ENCODE data around the gene CNOT3.

Gene CNOT3

DNA sequence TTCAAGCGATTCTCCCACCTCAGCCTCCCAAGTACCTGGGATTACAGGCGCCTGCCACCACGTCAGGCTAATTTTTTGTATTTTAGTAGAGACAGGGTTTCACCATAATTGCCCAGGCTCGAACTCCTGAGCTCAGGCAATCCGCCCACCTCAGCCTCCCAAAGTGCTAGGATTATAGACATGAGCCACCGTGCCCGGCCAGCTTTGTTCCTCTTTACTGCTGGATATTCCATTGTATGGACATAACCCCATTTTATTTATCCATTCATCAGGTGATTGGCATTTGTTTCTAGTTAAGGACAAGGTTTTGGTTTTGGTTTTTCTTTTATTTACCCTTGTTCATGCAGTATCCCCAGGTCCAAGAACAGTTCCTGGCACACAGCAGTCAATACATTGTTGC is 59.0 kb downstream of the CNOT3 start:
- no peak for DNase-seq

DNA sequence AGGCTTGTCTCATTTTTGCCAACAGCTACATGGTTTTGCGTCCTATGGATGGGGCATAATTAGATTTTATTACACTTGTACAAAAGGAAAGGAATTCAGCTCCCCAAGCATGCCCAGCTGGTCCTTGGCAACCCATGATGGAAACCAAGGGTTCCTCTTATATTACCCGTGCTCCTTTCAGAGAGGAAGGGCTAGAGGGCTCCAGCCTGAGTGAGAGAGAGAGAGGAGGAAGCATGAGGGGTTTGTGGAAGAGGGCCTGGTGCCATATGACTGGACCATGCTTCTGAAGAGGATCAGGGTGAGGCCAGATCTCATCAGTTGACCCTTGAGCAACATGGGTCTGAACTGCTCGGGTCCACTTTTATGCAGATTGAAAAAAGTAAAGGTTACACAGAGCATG is 59.6 kb downstream of the CNOT3 start:
- no peak for DNase-seq

DNA sequence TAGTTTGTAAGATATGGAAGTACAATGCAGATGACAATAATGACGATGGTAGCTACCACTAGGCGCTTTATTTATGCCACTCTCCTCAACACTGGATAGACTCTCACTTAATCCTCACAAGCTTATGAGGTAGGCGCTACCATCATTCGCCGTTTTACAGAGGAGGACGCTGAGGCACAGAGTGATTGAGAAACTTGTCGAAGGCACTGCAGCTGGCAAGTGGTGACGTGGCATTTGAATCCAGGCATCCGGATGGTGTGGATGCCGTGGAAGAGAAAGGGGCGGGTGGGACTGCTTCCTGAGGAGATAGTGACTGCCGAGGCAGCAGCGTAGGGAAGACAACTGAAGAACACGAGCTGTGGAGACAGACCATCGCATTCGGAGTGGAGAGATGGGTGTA is 61.8 kb downstream of the CNOT3 start:
- no peak for DNase-seq

DNA sequence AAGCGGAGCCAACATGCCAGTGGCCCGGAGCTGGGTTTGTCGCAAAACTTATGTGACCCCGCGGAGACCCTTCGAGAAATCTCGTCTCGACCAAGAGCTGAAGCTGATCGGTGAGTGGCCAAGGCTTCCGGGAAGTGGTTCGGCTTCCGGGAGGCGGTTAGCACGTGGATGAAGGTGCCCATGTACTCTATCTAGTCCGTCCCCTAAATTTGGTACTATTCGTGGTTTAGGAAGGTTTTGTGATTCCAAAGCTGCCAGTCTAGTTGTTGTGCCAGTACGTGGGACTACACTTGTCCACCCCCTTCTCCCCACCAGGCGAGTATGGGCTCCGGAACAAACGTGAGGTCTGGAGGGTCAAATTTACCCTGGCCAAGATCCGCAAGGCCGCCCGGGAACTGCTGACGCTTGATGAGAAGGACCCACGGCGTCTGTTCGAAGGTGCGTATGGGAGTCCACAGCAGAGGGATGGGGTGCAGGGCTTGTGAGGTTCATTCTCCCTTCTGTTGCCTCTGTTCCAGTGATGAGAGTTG is 63.7 kb downstream of the CNOT3 start:
- no peak for DNase-seq

DNA sequence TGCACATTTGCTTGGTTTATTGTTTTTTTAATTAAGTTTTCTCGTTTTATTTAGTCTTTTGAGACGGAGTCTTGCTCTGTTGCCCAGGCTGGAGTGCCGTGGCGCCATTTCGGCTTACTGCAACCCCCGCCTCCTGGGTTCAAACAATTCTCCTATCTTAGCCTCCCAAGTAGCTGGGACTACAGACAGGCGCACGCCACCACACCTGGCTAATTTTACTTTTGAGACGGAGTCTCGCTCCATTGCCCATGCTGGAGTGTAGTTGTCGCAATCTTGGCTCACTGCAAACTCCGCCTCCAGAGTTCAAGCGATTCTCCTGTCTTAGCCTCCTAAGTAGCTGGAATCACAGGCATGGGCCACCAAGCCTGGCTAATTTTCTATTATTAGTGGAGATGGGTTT is 64.4 kb downstream of the CNOT3 start:
- no peak for DNase-seq

DNA sequence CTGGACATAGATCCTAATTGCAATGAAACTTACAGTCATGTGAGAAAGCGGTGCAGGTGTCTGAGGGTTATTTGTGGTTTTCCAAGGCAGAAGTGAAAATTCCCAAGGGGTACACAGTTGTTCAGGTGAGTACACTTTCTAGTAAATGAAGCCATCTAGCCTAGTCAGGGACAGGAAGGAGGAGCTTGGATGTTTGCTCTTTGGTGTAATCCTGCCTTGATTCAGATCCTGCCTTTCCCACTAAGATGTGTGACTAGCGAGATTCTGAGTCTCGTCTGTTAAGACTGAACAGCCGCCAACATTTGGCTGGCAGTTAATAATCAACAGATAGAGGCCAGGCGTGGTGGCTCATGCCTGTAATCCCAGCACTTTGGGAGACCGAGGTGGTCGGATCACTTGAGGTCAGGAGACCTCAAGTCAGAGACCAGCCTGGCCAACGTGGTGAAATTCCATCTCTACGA is 65.6 kb downstream of the CNOT3 start:
- DNase-seq, result no peak

DNA sequence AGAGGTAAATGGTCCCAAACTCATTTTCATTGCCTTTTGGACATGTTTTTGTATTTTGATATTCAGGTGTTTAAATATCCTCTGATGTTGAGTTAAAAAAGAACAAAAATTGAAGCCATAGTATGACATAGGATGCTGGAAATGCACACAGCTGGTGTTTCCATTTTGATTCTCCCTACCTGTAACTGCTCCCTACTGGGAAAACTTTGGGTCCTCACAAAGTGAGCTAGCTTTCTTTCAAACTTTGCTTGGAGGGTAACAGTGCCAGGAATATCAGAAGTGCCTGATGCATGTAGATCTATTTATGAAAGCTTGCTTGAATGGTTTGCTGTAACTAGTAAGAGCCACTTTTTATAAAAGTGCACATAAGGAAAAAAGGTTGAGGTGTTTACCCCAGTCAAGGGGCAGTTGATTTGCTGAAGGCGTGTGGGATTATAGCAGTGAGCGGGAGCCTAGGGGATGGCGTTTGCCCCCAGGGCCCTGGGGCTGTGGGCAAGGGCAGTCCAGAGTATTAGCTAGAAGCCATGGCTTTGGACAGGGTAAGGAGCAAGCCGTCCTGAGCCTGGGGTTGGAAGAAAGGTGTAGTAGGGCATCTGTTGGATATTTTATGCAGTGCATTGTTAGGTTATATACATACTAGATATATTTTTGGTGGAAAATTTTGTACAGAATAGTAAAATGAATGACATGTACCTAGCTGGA is 67.4 kb downstream of the CNOT3 start:
- DNase-seq, result no peak
